OCI-LY7 (cell line): ENCODE results near the gene PRMT1.

Source experiments
- EZH2phosphoT487 ChIP-seq: fragments of 200-600 bp; sonication (generic); IDR thresholded peaks from 2 replicates; pipeline ENCODE4 v1.6.1; 2018; ENCODE audit warnings: low read depth, borderline replicate concordance, mild to moderate bottlenecking, mixed run types, antibody characterized with exemption, low read length, moderate library complexity, mixed read lengths
- TF ChIP-seq, protein P1 (sequence below): fragments of 200-600 bp; sonication (generic); conservative IDR thresholded peaks from 2 replicates; pipeline ENCODE4 v1.5.1; 2014; ENCODE audit warnings: mild to moderate bottlenecking, antibody characterized with exemption, low read length, moderate library complexity, mixed read lengths

GRCh38 chr19:49676136-49676783 lies 811 bp upstream of the PRMT1 start:
- TF ChIP-seq, protein P1, sequence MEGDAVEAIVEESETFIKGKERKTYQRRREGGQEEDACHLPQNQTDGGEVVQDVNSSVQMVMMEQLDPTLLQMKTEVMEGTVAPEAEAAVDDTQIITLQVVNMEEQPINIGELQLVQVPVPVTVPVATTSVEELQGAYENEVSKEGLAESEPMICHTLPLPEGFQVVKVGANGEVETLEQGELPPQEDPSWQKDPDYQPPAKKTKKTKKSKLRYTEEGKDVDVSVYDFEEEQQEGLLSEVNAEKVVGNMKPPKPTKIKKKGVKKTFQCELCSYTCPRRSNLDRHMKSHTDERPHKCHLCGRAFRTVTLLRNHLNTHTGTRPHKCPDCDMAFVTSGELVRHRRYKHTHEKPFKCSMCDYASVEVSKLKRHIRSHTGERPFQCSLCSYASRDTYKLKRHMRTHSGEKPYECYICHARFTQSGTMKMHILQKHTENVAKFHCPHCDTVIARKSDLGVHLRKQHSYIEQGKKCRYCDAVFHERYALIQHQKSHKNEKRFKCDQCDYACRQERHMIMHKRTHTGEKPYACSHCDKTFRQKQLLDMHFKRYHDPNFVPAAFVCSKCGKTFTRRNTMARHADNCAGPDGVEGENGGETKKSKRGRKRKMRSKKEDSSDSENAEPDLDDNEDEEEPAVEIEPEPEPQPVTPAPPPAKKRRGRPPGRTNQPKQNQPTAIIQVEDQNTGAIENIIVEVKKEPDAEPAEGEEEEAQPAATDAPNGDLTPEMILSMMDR = no peak
- TF ChIP-seq EZH2phosphoT487 = no peak
